Trophoblast cell (in vitro differentiated cells and primary cell): Measurements from ENCODE around the gene CRADD.

Experiments used
- DNase-seq, 2 donors: peaks; one replicate each; pipeline ENCODE4 v3.0.0-alpha.2; 2016
- H2AFZ ChIP-seq: 2 replicates; pipeline ENCODE4 v1.6.1; 2013; ENCODE audit warnings: low read length, moderate library complexity, mild to moderate bottlenecking; ENCODE audit not compliant: insufficient read depth, poor library complexity
- H2AK5ac ChIP-seq: 2 replicates; pipeline ENCODE4 v1.6.1; 2013; ENCODE audit warnings: mild to moderate bottlenecking, low read length
- H2BK120ac ChIP-seq: 2 replicates; pipeline ENCODE4 v1.6.1; 2013; ENCODE audit warnings: low read length, mild to moderate bottlenecking, moderate library complexity; ENCODE audit not compliant: insufficient read depth, poor library complexity
- H2BK12ac ChIP-seq: 2 replicates; pipeline ENCODE4 v1.6.1; 2013; ENCODE audit warnings: mild to moderate bottlenecking, low read length, moderate library complexity
- H2BK5ac ChIP-seq: 2 replicates; pipeline ENCODE4 v1.6.1; 2013; ENCODE audit warnings: low read length, low read depth, moderate library complexity, mild to moderate bottlenecking; ENCODE audit not compliant: poor library complexity
- H3K14ac ChIP-seq: 2 replicates; pipeline ENCODE4 v1.6.1; 2013; ENCODE audit warnings: mild to moderate bottlenecking, low read length
- H3K18ac ChIP-seq: 2 replicates; pipeline ENCODE4 v1.6.1; 2013; ENCODE audit warnings: mild to moderate bottlenecking, low read length
- H3K23ac ChIP-seq: 2 replicates; pipeline ENCODE4 v1.6.1; 2013; ENCODE audit warnings: low read length
- H3K27ac ChIP-seq: 2 replicates; pipeline ENCODE4 v1.5.1; 2013; ENCODE audit warnings: low read depth, mild to moderate bottlenecking, inconsistent platforms, low read length, moderate library complexity
- H3K27me3 ChIP-seq: 2 replicates; pipeline ENCODE4 v1.6.1; 2013; ENCODE audit warnings: inconsistent platforms, mild to moderate bottlenecking, low read length, moderate library complexity; ENCODE audit not compliant: insufficient read depth
- H3K36me3 ChIP-seq, 2 experiments: 1 replicate in 1 of 2; 2 replicates in 1 of 2; pipeline ENCODE4 v1.6.1; 2013; ENCODE audit warnings: low read length in 2 of 2, mild to moderate bottlenecking in 2 of 2, moderate library complexity in 1 of 2; ENCODE audit not compliant: insufficient read depth in 2 of 2, control insufficient read depth in 1 of 2
- H3K4ac ChIP-seq: 2 replicates; pipeline ENCODE4 v1.6.1; 2013; ENCODE audit warnings: low read depth, mild to moderate bottlenecking, low read length, moderate library complexity
- H3K4me1 ChIP-seq, 2 experiments: 1 replicate in 1 of 2; 2 replicates in 1 of 2; pipeline ENCODE4 v1.6.1; 2013; ENCODE audit warnings: low read length in 2 of 2, mild to moderate bottlenecking in 2 of 2, moderate library complexity in 1 of 2; ENCODE audit not compliant: insufficient read depth in 2 of 2, control insufficient read depth in 1 of 2
- H3K4me2 ChIP-seq: 2 replicates; pipeline ENCODE4 v1.6.1; 2013; ENCODE audit warnings: inconsistent platforms, mild to moderate bottlenecking, low read length, moderate library complexity
- H3K4me3 ChIP-seq: 2 replicates; pipeline ENCODE4 v1.5.1; 2013; ENCODE audit warnings: mild to moderate bottlenecking, low read depth, low read length, inconsistent platforms
- H3K79me1 ChIP-seq: one replicate; pipeline ENCODE4 v1.6.1; 2013; ENCODE audit warnings: low read length
- H3K79me2 ChIP-seq: 2 replicates; pipeline ENCODE4 v1.6.1; 2013; ENCODE audit warnings: low read length, mild to moderate bottlenecking; ENCODE audit not compliant: control insufficient read depth, insufficient read depth, poor library complexity
- H3K9ac ChIP-seq: 2 replicates; pipeline ENCODE4 v1.6.1; 2013; ENCODE audit warnings: mild to moderate bottlenecking, low read length
- H3K9me3 ChIP-seq: 2 replicates; pipeline ENCODE4 v1.6.1; 2013; ENCODE audit warnings: low read depth, mild to moderate bottlenecking, control low read depth, inconsistent platforms, low read length; ENCODE audit not compliant: insufficient read depth
- H4K12ac ChIP-seq: 2 replicates; pipeline ENCODE4 v1.6.1; 2013; ENCODE audit warnings: low read depth, mild to moderate bottlenecking, low read length, moderate library complexity
- H4K8ac ChIP-seq: 2 replicates; pipeline ENCODE4 v1.6.1; 2013; ENCODE audit warnings: low read depth, mild to moderate bottlenecking, low read length, moderate library complexity
- H4K91ac ChIP-seq: one replicate; pipeline ENCODE4 v1.6.1; 2013; ENCODE audit warnings: low read depth, mild to moderate bottlenecking, low read length, moderate library complexity
- WGBS: extraction: QIAGEN DNeasy Blood & Tissue Kit; methylation state at CpG from one replicate; pipeline ENCODE4 v1.1.7; 2013; ENCODE audit warnings: missing lambda C conversion rate; ENCODE audit not compliant: insufficient read length, insufficient coverage; ENCODE audit errors: extremely low coverage; 5-methylcytosine and 5-hydroxymethylcytosine counted together

The CRADD gene

GRCh38 chr12:93722835-93723567, 45.8 kb downstream of the CRADD start:
- H3K79me1 ChIP-seq, result no peaks in the 10 kb centered on the region
- no peak overlapping the region for H2BK120ac ChIP-seq
- H3K79me2 ChIP-seq, result no peaks in the 10 kb centered on the region
- H3K9ac ChIP-seq, result no peak overlapping the region
- no peak overlapping the region for H3K4me3 ChIP-seq
- H2BK12ac ChIP-seq, result no peak overlapping the region
- peak; percentile 85 to 92 for DNase-seq
- WGBS, result no CpG with 5 or more reads among the region's 4 CpGs
- H2AK5ac ChIP-seq, result no peak overlapping the region
- H2AFZ ChIP-seq, result no peak overlapping the region
- no peaks in the 10 kb centered on the region for H3K27me3 ChIP-seq
- H3K4me1 ChIP-seq, result peaks cover 0 to 3% of the 10 kb centered on the region in 2 experiments
- no peak overlapping the region for H2BK5ac ChIP-seq
- no peak overlapping the region for H3K27ac ChIP-seq
- no peak overlapping the region for H3K14ac ChIP-seq
- no peak overlapping the region for H4K12ac ChIP-seq
- no peak overlapping the region for H3K4me2 ChIP-seq
- no peak overlapping the region for H3K4ac ChIP-seq
- no peak overlapping the region for H3K23ac ChIP-seq
- no peaks in the 10 kb centered on the region for H3K9me3 ChIP-seq
- H4K8ac ChIP-seq, result no peak overlapping the region
- H4K91ac ChIP-seq, result no peak overlapping the region
- no peak overlapping the region for H3K18ac ChIP-seq
- H3K36me3 ChIP-seq, result no peaks in the 10 kb centered on the region

GRCh38 chr12:93723568-93723930, 46.4 kb downstream of the CRADD start:
- Histone ChIP-seq H3K4me3 (no peak overlapping the region), H3K9ac (no peak overlapping the region), H3K4me1 (peaks cover 0 to 3% of the 10 kb centered on the region in 2 experiments), H2BK5ac (no peak overlapping the region), H3K18ac (no peak overlapping the region), H4K91ac (no peak overlapping the region), H4K12ac (no peak overlapping the region), H2BK12ac (no peak overlapping the region), H3K14ac (no peak overlapping the region), H3K27ac (no peak overlapping the region), H3K23ac (no peak overlapping the region), H3K79me2 (no peaks in the 10 kb centered on the region), H3K9me3 (no peaks in the 10 kb centered on the region), H4K8ac (no peak overlapping the region), H2BK120ac (no peak overlapping the region), H3K36me3 (no peaks in the 10 kb centered on the region), H3K79me1 (no peaks in the 10 kb centered on the region), H3K4ac (no peak overlapping the region), H2AFZ (no peak overlapping the region), H3K27me3 (no peaks in the 10 kb centered on the region), H3K4me2 (no peak overlapping the region), H2AK5ac (no peak overlapping the region)
- DNase-seq, result no peak
- WGBS, result no CpG with 5 or more reads among the region's 4 CpGs

GRCh38 chr12:93725531-93725930, 48.4 kb downstream of the CRADD start:
- H3K4me1 ChIP-seq, result peaks cover 0 to 3% of the 10 kb centered on the region in 2 experiments
- DNase-seq, result no peak
- H3K9ac ChIP-seq, result no peak overlapping the region
- no peak overlapping the region for H2AFZ ChIP-seq
- H3K4ac ChIP-seq, result no peak overlapping the region
- H2BK5ac ChIP-seq, result no peak overlapping the region
- no peaks in the 10 kb centered on the region for H3K79me1 ChIP-seq
- H3K36me3 ChIP-seq, result no peaks in the 10 kb centered on the region
- no peaks in the 10 kb centered on the region for H3K9me3 ChIP-seq
- no peak overlapping the region for H2AK5ac ChIP-seq
- H3K23ac ChIP-seq, result no peak overlapping the region
- no peak overlapping the region for H3K4me3 ChIP-seq
- no peak overlapping the region for H4K91ac ChIP-seq
- H3K79me2 ChIP-seq, result no peaks in the 10 kb centered on the region
- H4K12ac ChIP-seq, result no peak overlapping the region
- no peak overlapping the region for H4K8ac ChIP-seq
- no peak overlapping the region for H2BK12ac ChIP-seq
- H3K27ac ChIP-seq, result no peak overlapping the region
- H3K14ac ChIP-seq, result no peak overlapping the region
- no peaks in the 10 kb centered on the region for H3K27me3 ChIP-seq
- H3K4me2 ChIP-seq, result no peak overlapping the region
- H3K18ac ChIP-seq, result no peak overlapping the region
- no peak overlapping the region for H2BK120ac ChIP-seq

- WGBS, result no CpG with 5 or more reads among the region's 3 CpGs
- no peaks in the 10 kb centered on the region for H3K9me3 ChIP-seq
- no peak overlapping the region for H3K4me3 ChIP-seq
These were observed 50.1 kb downstream of the CRADD start for GRCh38 chr12:93727195-93727811.

More at GRCh38 chr12:93727195-93727811, 50.1 kb downstream of the CRADD start:
- H3K79me1 ChIP-seq, result no peaks in the 10 kb centered on the region
- H2BK5ac ChIP-seq, result no peak overlapping the region
- H2BK12ac ChIP-seq, result no peak overlapping the region
- no peak overlapping the region for H4K91ac ChIP-seq
- no peak overlapping the region for H2AK5ac ChIP-seq
- no peak overlapping the region for H3K4ac ChIP-seq
- H3K18ac ChIP-seq, result no peak overlapping the region
- H3K9ac ChIP-seq, result no peak overlapping the region
- no peaks in the 10 kb centered on the region for H3K36me3 ChIP-seq
- peak overlapping the region; percentile 48 for H3K23ac ChIP-seq
- H3K14ac ChIP-seq, result no peak overlapping the region
- no peaks in the 10 kb centered on the region for H3K79me2 ChIP-seq
- H4K12ac ChIP-seq, result no peak overlapping the region
- H2AFZ ChIP-seq, result no peak overlapping the region
- H2BK120ac ChIP-seq, result no peak overlapping the region
- H3K4me1 ChIP-seq, result peaks cover 0 to 3% of the 10 kb centered on the region in 2 experiments
- no peaks in the 10 kb centered on the region for H3K27me3 ChIP-seq
- DNase-seq, result no peak
- H4K8ac ChIP-seq, result no peak overlapping the region
- H3K4me2 ChIP-seq, result no peak overlapping the region
- H3K27ac ChIP-seq, result no peak overlapping the region
